ENCODE results near the gene SDK1.
"Not testable (repeated sequence)": the region's sequence is repeated elsewhere in the genome, so short reads cannot be mapped to it uniquely, and the experiment has no call there.

The SDK1 gene

GRCh38 chr7:4269746-4270145, 968.7 kb downstream of the SDK1 start:
- DNase-seq, result no peak

- DNase-seq, result no peak
These were observed 969.2 kb downstream of the SDK1 start for GRCh38 chr7:4270268-4270667.

- DNase-seq, result no peak
These were observed 970.1 kb downstream of the SDK1 start for GRCh38 chr7:4270941-4271715.

GRCh38 chr7:4271716-4272015, 970.6 kb downstream of the SDK1 start:
- DNase-seq, result no peak

- no peak for DNase-seq
These were observed 971.1 kb downstream of the SDK1 start for GRCh38 chr7:4272141-4272540.

- DNase-seq, result no peak
These were observed 972.6 kb downstream of the SDK1 start for GRCh38 chr7:4273566-4274230.

GRCh38 chr7:4274286-4274685, 973.2 kb downstream of the SDK1 start:
- DNase-seq, result no peak

- no peak for DNase-seq
These were observed 976.9 kb downstream of the SDK1 start for GRCh38 chr7:4277936-4278335.

- no peak for DNase-seq
These were observed 978.2 kb downstream of the SDK1 start for GRCh38 chr7:4279216-4279615.

- DNase-seq, result no peak
These were observed 980.4 kb downstream of the SDK1 start for GRCh38 chr7:4281231-4281993.

GRCh38 chr7:4282434-4283223, 981.6 kb downstream of the SDK1 start:
- DNase-seq, result no peak

GRCh38 chr7:4286351-4286750, 985.3 kb downstream of the SDK1 start:
- DNase-seq, result peak; percentile 79

- DNase-seq, result no peak
These were observed 987.8 kb downstream of the SDK1 start for GRCh38 chr7:4288791-4289394.

- DNase-seq, result no peak
These were observed 996.3 kb downstream of the SDK1 start for GRCh38 chr7:4297165-4297917.

- no peak for DNase-seq
These were observed 996.8 kb downstream of the SDK1 start for GRCh38 chr7:4297918-4298219.

- no peak for DNase-seq
These were observed 998.4 kb downstream of the SDK1 start for GRCh38 chr7:4299431-4299830.

GRCh38 chr7:4302203-4302905, 1001.3 kb downstream of the SDK1 start:
- DNase-seq, result no peak

- no peak for DNase-seq
These were observed 1006.5 kb downstream of the SDK1 start for GRCh38 chr7:4307316-4308204.

GRCh38 chr7:4308205-4308590, 1007.1 kb downstream of the SDK1 start:
- no peak for DNase-seq

GRCh38 chr7:4313911-4314310, 1012.9 kb downstream of the SDK1 start:
- not testable (repeated sequence) for DNase-seq

Measured in NCI-H526 treated with DMSO at 0.1 percent for 48 hours (cell line).